Central memory CD4-positive, alpha-beta T cell (primary cell): ENCODE data around the gene NUDT8.
"Not testable (repeated sequence)": the region's sequence is repeated elsewhere in the genome, so short reads cannot be mapped to it uniquely, and the experiment has no call there.

ENCODE experiments used
- DNase-seq: peaks from one replicate; pipeline ENCODE4 v3.0.0; 2022

NUDT8 gene

DNA sequence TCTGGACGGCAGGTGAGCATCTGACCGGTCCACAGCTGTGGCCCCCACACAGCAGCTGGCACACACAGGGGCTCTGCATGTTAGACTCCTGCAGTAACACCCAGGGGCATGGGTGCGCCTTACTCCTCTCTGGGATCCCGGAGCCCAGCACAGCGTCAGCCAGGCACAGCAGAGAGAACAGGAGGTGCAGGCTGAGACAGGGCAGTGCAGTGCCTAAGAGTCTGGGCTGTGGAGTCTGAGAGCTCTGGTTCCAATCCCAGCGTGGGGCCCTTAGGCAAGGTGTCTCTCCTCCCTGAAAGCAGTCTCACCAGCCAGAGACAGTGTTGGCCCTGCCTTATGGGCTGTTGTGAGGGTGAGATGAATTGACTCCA is 2.3 kb downstream of the NUDT8 start:
- DNase-seq, result no peak

DNA sequence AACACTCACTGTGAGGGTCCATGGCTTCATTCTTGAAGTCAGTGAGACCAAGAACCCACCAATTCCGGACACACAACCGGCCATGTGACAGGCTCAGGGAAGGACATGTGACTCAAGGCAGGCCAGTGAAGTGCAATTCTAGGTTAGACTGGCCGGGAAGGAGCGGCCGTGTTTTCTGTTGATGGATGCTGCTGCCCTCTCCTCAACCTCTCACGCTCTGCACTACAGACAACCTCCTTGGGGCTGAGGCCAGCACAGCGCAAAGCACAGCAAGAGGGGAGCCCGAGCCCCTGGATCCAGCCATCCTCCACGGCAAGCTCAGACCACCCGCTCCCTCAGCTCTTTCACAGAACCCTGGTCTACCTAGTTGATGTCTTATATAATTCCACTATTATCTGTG is 2.8 kb downstream of the NUDT8 start:
- no peak for DNase-seq

DNA sequence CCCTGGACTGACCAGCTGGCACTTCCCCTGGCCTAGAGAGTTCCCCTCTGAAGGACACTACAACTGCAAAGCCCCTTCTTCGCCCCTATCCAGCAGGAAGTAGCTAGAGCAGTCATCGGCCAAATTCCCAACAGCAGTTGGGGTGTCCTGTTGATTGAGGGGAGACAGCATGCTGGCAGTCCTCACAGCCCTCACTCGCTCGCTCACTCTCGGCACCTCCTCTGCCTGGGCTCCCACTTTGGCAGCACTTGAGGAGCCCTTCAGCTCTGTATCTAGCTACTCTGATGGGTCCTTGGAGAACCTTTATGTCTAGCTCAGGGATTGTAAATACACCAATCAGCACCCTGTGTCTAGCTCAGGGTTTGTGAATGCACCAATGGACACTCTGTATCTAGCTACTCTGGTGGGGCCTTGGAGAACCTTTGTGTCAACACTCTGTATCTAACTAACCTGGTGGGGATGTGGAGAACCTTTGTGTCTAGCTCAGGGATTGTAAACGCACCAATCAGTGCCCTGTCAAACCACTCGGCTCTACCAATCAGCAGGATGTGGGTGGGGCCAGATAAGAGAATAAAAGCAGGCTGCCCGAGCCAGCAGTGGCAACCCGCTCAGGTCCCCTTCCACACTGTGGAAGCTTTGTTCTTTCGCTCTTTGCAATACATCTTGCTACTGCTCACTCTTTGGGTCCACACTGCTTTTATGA is 3.5 kb downstream of the NUDT8 start:
- DNase-seq, result not testable (repeated sequence)

DNA sequence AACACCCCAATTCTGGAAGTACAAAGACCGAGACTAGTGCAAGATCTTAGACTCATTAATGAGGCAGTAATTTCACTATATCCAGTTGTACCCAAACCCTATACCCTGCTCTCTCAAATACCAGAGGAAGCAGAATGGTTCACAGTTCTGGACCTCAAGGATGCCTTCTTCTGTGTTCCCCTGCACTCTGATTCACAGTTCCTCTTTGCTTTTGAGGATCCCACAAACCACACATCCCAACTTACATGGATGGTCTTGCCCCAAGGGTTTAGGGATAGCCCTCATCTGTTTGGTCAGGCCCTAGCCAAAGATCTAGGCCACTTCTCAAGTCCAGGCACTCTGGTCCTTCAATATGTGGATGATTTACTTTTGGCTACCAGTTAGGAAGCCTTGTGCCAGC is 5.9 kb downstream of the NUDT8 start:
- DNase-seq, result not testable (repeated sequence)

DNA sequence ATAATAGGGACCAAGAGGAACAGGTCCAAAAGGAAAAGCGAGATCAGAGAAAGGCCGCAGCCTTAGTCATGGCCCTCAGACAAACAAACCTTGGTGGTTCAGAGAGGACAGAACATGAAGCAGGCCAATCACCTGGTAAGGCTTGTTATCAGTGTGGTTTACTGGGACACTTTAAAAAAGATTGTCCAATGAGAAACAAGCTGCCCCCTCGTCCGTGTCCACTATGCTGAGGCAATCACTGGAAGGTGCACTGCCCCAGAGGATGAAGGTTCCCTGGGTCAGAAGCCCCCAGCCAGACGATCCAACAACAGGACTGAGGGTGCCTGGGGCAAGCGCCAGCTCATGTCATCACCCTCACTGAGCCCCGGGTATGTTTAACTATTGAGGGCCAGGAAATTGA is 6.8 kb downstream of the NUDT8 start:
- not testable (repeated sequence) for DNase-seq

DNA sequence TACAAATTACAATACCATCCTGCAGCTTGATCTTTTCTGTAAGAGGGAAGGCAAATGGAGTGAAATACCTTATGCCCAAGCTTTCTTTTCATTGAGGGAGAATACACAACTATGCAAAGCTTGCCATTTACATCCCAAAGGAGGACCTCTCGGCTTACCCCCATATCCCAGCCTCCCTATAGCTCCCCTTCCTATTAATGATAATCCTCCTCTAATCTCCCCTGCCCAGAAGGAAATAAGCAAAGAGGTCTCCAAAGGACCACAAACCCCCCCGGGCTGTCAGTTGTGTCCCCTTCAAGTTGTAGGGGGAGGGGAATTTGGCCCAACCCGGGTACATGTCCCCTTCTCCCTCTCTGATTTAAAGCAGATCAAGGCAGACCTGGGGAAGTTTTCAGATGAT is 7.8 kb downstream of the NUDT8 start:
- DNase-seq, result not testable (repeated sequence)

DNA sequence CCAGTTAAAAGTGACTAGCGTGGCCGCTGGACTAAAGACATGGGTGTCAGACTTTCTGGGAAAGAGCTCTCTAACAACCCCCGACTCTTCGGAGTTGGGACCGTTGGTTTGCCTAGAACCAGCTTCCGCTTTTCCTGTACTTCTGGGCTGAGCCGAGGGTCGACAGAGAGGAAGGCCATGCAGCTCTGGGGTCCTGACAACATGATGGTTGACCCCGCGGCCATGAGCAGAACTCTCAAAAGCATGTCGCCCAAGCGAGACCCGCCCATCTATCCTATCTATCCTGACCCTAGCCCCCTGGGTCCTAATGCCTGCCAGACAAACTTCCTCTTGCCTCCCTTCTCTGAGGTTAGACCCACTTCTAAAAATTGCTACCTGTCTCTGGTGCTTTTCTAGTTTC is 9.1 kb downstream of the NUDT8 start:
- DNase-seq, result not testable (repeated sequence)

DNA sequence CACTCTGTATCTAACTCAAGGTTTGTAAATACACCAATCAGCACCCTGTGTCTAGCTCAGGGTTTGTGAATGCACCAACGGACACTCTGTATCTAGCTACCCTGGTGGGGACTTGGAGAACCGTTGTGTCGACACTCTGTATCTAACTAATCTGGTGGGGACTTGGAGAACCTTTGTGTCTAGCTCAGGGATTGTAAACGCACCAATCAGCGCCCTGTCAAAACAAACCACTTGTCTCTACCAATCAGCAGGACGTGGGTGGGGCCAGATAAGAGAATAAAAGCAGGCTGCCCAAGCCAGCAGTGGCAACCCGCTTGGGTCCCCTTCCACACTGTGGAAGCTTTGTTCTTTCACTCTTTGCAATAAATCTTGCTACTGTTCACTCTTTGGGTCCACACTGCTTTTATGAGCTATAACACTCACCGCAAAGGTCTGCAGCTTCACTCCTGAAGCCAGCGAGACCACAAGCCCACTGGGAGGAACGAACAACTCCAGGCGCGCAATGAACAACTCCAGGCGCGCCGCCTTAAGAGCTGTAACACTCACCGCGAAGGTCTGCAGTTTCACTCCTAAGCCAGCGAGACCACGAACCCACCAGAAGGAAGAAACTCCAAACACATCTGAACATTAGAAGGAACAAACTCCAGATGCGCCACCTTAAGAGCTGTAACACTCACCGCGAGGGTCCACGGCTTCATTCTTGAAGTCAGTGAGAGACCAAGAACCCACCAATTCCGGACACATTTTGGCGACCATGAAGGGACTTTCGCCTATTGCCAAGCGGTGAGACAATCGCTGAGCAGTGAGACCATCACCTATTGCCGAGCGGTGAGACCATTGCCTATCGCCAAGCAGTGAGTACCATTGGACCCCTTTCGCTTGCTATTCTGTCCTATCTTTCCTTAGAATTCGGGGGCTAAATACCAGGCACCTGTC is 9.8 kb downstream of the NUDT8 start:
- not testable (repeated sequence) for DNase-seq

DNA sequence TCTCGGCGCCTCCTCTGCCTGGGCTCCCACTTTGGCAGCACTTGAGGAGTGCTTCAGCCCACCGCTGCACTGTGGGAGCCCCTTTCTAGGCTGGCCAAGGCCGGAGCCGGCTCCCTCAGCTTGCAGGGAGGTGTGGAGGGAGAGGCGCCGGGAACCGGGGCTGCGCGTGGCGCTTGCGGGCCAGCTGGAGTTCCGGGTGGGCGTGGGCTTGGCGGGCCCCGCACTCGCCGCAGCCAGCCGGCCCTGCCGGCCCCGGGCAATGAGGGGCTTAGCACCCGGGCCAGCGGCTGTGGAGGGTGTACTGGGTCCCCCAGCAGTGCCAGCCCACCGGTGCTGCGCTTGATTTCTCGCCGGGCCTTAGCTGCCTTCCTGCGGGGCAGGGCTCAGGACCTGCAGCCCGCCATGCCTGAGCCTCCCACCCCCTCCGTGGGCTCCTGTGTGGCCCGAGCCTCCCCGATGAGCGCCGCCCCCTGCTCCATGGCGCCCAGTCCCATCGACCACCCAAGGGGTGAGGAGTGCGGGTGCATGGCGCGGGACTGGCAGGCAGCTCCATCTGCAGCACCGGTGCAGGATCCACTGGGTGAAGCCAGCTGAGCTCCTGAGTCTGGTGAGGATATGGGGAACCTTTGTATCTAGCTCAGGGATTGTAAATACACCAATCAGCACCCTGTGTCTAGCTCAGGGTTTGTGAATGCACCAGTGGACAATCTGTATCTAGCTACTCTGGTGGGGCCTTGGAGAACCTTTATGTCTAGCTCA is 10.7 kb downstream of the NUDT8 start:
- not testable (repeated sequence) for DNase-seq

DNA sequence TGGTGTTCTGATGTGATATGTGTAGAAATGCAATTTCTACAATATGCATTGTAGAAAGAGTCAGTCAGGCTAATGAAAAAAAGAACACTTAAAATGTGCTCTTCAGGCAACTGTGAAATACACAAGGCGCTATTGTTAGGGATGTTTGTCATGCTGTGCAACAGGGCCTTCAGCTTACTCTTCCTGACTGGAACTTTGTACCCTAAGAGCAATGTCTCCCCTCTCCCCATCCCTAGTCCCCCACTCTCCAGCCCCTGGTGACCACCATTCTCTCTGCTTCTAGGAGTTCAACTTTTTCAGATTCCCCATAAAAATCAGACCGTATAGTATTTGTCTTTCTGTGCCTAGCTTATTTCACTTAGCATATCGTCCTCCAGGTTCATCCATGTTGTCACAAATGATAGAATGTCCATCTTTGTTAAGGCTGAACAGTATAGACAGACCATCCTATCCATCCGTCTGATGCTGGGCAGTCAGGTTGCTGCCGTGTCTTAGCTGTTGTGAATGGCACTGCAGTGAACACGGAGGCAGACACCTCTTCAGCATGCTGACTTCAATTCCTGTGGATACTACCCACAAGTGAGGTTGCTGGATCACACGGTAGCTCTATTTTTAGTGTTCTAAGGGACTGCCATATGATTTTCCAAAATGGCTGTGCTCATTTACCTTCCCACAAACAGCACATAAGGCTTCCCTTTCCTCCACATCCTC is 12.3 kb downstream of the NUDT8 start:
- no peak for DNase-seq

DNA sequence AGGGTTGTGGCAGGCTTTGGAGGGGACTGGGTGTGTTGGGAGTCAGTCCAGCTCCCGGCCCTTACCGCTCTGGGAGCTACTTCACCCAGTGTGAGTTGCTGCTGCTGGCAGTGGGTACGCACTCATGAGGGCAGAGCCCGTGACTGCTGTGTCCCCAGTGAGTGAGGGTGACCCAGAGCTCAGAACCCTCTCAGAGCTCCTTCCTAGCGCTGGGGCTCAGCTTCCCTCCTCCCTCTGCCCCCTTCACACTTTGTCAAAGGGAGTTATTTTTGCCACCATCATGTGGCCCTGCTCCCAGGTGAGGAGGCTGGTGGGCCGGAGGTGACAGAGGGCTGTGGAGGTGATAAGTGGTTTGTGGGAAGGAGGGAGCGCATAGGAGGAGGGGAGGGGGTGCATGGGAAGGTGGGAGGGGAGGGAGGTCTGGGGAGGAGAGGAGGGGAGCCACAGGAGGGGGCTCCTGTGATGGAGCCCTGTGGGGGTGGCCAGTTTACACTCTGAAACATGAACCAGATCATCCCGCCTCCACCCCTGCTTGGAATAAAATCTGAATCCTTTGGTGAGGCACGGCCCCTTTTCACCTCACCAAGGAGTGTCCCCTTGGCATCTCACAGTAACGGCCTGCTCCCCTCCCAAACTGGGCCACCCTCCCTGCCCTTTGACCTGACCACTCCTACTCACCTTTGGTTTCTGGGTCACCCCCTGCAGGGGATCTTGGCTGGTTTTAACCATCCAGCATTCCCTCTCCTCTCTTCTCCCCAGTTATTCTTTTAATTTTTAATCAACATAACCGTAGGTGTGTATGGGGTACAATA is 13.1 kb downstream of the NUDT8 start:
- no peak for DNase-seq

DNA sequence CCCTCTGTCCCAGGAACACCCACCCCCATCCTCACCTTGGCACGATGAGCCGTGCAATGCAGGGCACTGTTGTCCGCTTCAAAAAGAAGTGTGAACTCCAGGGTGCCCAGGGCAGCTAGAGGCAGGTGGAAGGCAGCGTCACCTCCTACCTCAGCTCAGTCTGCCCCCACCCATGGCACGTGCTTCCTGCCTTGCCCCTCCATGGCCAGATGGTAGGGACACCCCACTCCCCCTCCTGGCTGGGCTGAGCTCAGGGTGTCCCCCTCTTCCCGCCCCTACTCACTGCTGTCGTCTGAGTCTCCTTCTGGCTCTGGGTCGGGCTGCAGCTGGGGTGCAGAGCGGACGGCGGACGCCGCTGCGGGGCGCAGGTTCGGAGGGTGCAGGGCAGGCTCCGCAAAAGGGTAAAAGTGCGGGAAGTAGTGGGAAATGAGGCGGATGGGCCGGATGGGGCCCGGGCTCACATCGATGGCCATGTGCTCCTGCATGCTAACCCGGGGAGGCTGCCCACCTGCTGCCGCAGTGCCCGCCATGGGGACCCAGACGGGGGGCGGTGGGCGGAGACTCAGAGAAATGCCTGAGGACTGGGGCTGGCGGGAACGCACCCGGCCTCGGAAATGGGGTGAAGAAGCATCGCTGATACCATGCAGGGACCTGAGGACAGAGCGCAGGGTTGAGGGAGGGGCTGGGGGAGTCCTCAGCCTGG is 13.9 kb downstream of the NUDT8 start:
- no peak for DNase-seq

DNA sequence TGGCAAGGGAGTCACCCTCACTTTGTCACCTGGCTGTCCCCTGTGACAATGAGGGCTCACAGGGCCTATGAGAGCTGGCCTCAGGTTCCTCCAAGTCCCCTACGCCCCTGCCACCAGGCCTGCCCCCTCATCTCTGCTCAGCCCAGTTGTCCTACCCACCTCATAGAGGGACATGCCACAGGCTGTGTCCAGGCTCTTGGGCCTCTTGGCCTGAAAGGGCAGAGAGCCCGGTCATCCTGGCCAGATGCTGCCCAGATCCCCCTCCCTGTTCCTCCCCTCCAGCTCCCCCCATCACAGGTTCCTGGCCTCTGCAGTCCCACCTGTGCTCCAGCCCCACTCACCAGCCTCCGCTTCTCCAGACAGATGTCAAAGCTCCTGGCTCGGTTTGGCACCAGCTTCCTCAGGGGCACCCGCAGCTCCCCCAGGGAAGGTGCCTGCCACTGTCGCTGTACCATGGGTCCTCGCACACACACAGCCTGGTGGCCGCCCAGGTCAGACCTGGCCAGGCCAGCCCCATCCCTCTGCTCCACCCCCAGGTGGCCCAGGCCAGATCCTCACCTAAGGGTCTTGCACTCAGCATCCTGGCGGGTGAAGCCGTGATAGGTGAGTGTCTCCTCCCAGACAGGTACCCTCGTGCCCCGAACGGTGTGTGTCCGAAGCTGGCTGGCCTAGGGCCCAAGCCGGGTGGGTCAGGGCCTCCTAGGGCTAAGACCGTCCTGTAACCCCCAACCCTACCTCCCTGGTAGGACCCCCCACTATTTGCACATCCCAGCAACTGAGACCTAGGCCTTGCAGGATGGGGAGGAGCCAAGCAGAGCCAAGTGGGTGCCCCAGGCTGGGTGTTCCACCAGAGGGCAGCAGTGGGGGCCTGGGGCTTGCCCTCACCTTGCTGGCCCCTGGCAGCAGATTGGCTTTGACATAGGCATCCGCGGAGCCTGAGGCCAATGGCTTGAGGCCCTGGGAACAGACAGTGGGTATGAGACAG is 14.7 kb downstream of the NUDT8 start:
- no peak for DNase-seq

DNA sequence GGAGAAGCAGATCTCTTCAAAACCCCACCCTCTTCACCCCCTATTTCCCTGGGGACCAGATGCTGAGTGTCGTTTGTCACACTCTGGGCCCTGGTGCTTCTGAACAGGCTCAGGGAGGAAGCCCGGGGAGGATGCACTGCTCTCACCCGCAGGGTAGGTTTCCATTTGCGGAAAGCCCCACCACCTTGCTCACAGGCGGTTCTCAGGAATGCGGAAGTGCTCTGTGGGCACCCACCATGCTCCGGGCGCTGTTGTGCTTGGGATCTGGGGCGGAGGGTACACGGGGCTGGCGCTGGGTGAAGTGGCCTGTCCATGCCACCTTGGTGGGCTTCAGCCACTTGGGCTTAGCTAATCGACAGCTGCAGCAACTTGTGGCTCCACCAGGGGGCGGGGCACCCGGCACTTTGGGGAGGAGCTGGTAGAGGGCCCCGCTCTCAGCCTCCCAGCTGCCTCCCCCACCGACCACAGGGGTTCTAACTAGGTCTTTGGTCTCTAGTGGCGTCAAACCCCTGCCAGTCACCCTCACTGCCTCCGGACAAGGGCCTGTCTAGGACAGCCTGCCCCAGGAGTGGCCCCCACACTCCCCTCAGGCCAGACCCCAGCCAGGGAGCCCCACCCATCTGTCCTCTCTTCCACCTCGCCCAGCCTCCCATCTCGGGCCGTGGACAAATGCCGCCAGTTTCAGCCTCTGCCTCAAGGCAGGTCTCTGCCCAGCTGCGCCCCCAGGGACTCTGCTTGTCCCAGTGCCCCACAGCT is 15.6 kb downstream of the NUDT8 start:
- peak; percentile 87 for DNase-seq

DNA sequence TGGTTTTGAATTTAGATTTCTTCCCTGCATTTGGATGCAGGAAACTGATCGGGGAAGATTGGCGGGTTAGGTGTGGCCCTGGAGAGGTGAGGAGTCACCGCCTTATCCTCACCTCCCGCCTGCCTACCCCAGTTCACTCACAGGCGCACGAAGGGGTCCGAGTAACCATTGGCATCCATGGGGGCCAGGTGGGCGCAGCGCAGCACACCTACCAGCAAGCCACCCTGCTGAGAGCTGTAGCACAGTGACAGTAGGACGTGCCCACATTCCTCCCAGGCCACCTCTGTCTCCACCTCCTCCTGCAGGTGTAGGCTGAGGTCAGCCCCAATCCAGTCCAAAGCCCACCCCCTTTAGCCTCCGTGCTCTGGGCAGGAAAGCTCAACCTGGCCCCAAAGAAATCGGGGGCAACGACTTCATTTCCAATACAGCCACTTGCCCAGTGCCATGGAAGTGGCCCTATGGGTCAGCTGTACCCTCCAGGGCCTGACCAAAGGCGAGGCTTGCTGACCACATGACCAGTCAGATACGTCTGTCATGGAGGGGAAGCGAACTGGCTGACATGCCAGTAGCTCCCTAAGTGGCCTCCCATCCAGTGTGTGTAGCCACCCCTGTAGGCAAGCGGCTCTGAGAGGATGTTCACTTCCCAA is 16.3 kb downstream of the NUDT8 start:
- no peak for DNase-seq

DNA sequence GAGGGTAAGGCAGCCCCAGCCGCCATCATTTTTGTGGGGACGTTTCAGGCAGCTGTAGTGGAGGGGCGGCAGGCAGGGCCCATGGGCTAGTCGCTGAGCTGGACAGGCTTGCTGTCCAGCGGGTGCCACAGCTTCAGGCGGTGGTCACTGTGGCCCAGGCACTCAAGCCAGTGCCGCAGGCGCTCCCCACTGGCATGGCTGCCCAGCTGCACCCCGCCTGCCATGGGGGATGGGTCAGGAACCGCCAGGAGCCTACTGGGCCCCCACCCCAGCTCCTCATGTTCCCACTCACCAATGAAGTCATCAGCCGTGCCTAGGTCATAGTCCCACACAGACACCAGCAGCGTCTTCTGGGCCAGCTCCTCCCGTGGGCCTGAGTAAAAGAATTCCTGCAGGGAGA is 17.0 kb downstream of the NUDT8 start:
- DNase-seq, result no peak

DNA sequence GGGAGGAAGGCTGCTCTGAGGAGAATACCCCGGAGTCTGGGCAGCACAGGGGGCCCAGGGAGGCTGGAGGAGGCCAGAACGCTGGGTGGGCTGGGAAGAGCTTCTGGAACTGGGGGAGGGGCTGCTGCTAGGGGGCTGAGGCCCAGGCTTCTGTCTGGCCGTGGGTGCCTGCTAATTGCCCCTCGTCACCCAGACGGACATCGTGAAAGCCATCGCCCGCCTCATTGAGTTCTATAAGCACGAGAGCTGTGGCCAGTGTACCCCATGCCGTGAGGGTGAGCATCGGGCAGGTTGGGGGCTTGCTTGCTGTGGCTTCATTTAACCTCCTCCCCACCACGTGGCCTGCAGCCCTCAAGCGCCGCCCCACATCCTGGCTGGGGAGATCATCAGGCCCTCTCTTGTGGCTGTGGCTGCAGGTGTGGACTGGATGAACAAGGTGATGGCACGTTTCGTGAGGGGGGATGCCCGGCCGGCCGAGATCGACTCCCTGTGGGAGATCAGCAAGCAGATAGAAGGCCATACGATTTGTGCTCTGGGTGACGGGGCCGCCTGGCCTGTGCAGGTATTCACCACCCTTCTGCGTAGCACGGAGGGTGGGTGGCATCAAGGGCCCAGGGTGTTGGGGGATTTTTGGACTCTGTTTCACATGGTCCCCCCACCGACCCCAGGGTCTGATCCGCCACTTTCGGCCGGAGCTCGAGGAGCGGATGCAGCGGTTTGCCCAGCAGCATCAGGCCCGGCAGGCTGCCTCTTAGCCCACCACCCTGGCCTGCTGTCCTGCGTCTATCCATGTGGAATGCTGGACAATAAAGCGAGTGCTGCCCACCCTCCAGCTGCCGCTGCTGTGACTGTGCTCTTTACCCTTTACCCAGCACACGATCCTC is 17.8 kb downstream of the NUDT8 start:
- no peak for DNase-seq

DNA sequence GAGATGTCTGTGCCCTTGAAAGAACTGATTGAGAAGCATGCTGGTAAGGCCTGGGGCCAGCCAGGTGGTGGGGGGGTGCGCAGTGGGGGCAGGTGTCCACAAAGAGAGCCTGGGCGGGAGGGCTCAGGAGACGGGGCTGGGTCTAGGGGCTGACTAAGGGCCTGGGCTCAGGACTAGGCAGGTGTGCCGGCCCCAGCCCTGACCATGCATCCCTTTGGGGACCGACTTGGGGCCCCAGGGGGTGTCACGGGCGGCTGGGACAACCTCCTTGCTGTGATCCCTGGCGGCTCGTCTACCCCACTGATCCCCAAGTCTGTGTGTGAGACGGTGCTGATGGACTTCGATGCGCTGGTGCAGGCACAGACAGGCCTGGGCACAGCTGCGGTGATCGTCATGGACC is 18.6 kb downstream of the NUDT8 start:
- no peak for DNase-seq
